Suprapubic skin (tissue), 3 donors: ENCODE measurements around the gene DDX27.

Experiments used
- POLR2A ChIP-seq, 2 donors: fragments of 450-650 bp; IDR thresholded peaks; one replicate each; pipeline ENCODE4 v1.6.1; 2017; ENCODE audit warnings: antibody characterized with exemption in 2 of 2, mild to moderate bottlenecking in 2 of 2, moderate library complexity in 2 of 2
- TF ChIP-seq, protein P1 (sequence below), 2 donors: fragments of 200-600 bp in 1 of 2; fragments of 450-650 bp in 1 of 2; sonication (generic) in 1 of 2; IDR thresholded peaks; one replicate each; pipeline ENCODE4 v1.5.1; 2016 to 2019; ENCODE audit warnings: antibody characterized with exemption in 2 of 2, mild to moderate bottlenecking in 1 of 2, moderate library complexity in 1 of 2

DNA sequence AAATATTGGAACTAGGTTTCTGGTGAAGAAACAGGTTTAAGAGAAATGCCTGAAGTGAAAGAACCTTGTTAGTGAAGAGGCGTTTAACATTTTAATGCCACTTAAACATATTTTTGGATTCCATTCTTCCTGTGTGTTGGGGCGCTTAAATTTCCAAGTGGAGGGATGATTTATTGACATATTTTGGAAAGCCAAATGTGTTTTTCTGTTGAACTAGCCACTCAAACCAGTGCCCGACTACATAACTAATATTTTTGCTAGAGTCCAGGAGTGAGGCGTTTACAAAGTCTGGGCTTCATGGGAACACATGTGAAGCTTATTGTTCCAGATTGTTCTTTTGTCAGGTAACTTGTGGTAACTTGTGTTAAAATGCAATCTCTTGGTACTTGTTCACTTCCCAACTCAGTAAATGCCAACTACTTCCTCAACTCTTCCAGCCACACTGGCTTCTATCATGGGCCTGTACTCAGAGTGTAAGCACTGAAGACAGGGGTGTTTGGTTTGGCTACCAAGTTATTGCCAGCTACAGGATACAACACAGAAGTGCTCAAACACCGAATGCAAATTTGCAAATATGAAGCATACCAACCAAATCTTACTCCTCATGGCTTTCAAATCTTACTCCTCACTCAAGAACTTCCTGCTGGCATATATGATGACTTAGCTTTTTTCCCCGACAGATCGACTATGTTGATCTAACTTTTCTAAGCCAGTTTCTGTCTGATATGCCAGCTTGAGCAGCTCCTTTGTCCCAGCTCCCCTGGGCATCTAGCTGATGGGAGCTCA is 60.7 kb downstream of the DDX27 start:
- TF ChIP-seq, protein P1, sequence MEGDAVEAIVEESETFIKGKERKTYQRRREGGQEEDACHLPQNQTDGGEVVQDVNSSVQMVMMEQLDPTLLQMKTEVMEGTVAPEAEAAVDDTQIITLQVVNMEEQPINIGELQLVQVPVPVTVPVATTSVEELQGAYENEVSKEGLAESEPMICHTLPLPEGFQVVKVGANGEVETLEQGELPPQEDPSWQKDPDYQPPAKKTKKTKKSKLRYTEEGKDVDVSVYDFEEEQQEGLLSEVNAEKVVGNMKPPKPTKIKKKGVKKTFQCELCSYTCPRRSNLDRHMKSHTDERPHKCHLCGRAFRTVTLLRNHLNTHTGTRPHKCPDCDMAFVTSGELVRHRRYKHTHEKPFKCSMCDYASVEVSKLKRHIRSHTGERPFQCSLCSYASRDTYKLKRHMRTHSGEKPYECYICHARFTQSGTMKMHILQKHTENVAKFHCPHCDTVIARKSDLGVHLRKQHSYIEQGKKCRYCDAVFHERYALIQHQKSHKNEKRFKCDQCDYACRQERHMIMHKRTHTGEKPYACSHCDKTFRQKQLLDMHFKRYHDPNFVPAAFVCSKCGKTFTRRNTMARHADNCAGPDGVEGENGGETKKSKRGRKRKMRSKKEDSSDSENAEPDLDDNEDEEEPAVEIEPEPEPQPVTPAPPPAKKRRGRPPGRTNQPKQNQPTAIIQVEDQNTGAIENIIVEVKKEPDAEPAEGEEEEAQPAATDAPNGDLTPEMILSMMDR (IDR thresholded peaks at IDR 0.05): no peak
- no peak for TF ChIP-seq POLR2A (IDR thresholded peaks at IDR 0.05)
